Measurements from ENCODE around the gene KRT72.

Gene KRT72

DNA sequence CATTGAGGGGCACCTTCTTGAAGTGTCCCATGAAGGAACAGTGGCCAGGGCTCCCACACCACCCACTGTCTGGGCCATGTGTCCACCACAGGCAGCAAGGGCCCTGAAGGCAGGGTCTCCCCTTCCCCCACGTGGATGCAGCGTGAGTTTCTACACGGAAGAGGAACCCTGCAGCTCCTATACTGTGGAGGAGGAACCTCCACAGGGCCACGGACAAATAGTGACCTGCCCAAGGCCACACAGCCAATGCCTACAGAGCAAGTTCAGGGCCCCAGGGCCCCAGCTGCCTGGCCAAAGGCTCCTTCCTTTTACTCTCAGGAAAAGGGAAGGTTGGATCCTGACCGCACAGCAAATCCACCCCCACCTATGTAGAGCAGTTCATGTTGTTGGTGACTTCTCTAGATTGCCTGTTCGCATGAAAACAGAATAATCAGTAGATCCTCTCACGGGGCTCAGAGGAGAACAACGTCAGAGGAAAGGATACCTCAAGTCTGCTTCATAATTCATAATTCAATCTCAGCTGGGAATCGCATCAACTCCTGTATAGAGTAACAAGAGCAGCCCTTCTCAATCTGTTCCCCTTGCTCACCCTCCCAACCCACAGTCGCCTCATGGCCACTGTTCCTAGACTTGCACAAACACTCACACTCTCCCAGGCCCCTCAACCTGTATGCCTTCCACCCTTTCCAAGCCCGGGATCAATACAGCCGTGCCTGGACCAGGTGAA lies 28.2 kb upstream of the KRT72 start:
- DNase-seq, result no peak

DNA sequence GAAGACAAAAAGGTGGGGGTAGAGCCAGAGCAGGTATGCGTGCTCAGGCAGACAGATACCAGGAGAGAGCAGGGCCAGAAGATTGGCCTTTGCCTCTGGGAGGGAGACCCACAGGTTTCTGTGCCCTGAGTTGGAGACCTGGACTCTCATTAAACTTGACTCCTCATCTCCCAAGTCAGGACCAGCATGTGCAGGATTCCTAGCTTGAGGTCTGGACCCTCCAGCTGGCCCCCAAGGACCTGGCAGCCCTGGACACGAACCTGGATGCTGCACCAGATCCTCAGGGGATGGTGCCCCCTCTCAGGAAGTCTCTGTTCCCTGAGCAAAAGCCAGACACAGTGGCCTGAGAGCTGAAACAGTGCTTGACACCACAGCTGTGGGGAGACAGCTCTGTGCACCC lies 27.6 kb upstream of the KRT72 start:
- no peak for DNase-seq

DNA sequence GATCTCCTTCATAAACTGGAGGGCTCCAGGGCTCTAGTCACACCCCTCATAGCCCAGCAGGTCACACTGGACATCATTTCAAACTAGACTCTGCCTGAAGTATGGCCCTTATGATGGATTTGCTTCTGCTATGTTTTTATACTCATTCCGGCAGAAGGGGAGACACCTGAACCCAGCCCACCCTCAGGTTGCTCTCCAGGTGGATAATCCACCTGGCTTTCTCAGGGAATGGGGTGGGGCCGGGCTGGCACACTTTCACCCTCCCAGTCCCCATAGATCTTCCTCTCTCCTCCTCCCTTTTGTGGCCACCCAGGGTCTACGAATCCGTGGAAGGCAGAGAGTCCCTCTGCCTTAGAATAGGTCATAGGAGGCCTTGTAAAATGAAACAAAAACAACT lies 26.8 kb upstream of the KRT72 start:
- DNase-seq, result no peak

DNA sequence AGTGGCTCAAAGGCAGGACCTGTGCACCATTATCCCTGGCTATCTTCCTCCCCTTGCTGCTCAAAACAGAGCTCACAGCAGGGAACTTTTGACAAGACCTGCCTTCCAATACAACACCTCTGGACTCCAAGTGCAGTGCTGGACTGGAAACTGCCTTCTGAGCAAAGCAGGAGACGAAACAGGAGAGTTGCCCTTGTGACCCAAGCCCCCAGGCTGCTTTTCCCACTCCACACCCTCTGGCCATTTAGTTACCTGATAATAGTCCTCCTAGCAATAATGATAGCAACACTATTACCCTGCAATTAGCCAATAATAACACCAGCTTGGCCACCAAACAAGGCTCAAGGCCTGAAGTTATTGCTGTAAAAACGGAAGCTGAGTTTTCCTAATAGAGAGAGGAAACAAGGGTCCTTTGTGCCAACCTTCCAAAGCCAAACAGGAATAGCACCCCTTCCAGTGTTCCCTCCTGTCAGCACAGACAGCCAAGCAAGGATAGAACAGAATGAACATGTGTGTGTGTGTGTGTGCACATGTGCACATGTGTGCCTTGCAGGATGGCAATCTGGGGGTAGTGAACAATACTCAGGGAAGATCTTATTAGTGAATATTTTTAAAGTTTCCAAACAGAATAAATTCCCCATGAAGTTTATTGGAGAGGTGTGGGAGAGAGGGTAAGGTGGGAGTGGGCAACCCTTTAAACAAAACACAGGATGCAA lies 26.3 kb upstream of the KRT72 start:
- no peak for DNase-seq

DNA sequence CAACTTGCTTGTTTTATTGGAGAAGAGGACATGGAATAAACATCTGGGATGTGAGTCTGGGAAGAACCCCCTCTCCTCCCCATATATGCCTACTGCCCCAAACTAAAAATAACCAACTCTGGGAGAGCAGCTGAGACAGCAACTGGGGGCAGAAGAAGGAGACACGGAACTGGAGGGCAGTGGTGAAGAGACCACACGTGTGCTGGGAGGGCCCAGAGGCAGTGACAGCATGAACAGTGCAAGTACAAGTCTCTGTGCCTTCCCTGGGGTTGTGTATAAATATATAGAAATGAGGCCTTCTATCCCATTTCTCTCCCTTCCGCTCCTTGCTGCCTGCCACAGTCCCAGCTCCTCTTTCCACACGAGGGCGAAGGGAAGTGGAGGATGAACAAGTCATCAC lies 21.1 kb upstream of the KRT72 start:
- no peak for DNase-seq

DNA sequence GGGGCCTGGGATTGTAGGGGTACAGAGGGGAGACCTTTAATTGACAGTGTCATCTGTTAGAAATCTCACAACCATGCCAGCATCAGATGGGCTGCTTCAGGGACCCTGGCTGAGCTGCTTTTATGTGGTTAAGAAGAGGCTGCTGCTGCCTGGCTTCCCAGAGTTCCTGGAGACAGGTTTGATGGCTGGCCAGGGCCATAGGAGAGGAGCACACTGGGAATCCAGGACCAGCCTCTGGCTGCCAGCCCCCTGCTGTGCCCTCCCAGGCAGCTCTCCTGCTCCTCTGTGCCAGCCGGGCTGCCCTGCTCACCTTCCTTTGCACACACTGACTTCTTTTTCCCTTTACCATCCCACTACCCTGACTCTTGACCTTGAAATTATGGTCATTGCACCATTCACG lies 17.6 kb upstream of the KRT72 start:
- no peak for DNase-seq

DNA sequence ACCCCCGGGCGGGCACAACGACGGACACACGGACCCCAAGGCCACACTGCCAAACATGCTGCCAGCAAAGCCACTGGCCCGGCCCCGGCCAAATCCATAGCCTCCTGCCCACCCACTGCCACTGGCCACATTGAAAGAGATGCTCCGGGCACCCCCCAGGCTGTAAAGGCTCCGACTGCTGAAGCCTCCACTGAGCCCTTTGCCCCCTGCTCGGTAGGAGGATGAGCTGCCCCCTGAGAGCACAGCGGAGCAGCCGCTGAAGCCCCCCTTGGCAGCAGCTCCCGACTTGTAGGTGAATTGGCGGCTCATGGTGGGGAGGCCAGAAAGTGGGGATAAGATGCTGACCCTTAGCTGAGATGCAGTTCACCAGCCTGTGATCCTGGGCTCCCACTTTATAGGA lies 17.0 kb upstream of the KRT72 start, which contains the start of gene KRT73:
TSS of gene KRT73 (minus strand) at position 344 of the 400 bp plus-strand sequence. CDS start at position 309, 35 bp downstream.
- no peak for DNase-seq

DNA sequence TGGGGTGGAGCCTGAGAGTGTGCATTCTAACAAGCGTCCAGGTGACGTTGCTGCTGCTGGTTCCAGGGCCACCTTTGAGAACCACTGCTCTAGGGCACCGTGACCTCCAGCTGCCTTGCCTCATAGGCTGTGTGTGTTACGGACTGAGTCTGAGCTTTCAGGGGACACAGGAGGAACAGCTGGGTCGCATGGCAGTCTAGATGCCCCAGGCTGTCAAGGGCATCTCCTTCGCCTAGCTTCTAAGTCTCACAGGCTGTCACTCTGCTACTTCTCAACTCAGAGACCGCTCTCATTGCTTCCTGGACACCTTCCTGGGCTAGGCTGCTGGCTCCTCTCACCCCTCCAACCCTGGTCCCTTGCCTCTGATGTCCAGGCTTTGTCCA lies 16.1 kb upstream of the KRT72 start:
- no peak for DNase-seq

DNA sequence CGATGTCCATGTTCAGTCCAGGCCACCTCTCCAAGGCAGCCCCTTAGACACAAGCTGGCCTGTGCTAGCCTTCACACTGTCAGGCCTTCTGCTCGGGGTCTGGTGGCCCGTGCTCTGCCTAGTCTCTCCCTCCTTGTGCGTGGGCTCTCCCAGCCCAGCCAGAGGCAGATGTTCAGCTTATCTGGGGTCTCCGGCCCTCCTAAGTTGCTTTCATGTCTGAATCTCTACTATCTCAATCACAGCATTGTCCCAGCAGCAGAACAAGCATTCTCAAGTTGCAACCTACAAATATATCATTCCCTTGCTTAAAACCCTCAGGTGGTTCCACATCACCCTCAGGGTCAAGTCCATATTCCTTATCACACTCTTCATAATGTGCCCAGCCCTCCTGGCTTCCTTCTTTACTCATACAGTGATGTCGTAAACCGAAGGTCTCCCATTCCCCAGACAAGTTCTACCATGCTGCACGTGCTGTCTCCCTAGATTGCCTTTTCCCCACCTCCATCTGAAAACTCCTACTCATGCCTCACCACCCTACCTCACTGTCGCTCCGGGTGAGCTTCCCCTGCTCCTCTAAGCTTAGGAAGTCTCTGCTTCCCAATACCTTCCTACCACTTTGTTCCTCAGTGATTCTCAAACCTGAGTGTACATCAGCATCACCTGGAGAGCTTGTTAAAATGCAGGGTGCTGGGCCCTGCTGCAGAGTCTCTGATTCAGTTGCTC lies 15.6 kb upstream of the KRT72 start:
- DNase-seq, result no peak

DNA sequence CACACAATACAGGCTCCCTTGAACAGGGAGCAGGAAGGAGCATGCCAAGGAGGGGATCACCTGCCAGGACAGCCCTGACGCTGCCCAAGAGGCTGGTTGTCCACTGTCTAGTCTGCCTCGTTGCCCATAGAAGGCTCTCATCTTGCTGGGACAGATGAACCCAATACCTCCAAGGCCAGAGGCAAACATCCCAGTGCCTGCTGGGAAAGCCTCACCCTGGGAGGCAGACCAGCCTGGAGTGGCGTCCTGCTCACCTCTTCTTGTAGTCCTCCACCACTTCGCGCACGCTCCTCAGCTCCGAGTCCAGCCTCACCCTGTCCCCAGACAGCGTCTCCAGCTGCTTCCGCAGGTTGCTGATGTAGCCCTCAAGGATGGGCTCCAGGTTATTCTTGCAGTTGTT lies 14.6 kb upstream of the KRT72 start:
- no peak for DNase-seq

DNA sequence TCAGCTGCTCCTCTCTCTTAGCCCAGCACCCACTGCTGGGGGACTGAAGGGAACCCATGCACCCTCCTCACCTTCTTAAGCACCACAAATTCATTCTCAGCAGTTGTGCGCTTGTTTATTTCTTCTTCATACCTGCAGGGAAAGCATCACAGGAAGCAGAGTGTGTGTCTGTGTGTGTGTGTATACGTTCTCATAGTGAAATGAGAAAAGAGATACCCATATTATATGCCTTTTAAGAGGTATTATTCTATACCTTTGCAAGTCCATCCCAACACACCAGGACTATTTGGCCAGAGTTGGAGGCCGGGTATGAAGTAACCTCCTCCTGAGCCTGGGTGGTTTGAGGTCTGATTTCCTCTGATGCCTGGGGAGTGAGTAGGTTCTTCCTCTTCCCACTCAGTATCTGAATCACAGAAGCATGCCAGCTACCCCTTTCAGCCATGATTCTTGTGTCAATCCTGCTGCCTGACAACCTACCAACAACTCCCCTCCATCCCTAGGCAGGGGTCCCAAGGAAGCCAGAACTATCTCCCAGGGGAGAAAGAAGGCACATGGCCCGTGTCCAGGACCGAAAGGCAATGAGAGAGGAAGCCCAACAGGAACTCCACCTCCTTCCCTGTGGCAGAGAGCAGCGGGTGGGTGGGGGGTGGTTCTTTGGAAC lies 14.1 kb upstream of the KRT72 start:
- DNase-seq, result no peak

DNA sequence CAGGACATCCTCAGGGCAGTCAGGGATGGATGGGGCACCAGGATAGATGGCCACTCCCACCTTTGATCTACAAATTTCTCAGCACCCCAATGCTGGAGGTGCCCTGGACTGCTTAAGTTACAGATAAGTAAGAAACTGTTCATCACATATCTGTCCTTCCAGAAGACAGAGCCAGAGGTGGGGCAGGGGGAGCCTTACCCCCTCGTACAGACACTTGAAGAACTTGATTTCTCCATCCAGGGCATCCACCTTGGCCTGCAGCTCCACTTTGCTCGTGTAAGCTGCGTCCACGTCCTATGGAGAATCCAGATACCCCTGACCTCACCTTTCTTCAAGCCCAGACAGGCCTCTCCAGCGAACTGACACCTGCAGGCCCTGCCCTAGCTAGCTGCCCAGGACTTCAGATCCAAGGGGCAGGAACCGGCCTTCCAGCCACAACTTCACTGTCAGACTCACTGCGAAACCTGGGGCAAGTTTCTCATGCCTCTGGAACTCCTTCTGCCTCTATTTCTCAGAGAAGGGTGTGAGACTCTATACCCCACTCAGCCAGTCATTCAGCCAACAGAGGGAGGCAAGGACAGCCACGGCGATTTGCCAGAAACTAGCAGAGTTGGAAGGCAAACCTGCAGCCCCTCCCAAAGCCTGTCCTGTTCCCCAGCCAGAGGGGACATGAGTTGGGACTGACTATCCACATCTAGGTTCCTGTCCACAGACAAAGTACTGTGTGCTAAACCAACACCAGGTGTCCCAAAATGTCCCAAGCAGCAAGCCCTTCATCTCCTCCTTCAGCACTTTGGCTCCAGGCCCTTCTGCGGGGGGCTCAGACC lies 13.3 kb upstream of the KRT72 start:
- DNase-seq, result no peak

DNA sequence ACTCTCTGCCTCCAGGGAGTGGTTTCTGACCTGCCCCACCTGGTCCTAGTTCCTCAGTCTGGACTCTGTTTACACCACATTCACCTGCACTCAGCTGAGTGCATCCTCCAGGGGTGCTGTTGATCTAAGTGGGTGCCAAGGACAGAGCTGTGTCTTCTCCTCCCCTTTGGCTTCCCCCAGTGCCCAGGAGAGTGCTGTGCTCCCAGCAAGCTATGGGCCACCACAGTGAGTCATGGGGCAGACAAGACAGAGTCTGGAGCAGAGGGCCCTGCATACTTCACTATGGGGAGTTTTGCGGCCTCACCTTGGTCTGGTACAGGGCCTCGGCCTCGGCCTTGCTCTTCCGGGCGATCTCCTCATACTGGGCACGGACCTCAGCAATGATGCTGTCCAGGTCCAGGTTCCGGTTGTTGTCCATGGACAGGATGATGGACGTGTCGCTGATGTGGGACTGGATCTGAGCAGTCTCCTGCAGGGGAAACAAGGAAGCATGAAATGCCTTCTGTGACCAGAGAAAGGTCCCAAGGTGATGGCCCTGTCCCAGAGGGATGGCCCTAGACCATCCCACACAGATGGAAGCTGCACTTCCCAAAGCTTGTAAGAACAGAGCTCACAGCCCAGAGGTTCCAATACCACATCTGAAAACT lies 12.2 kb upstream of the KRT72 start:
- DNase-seq, result no peak

DNA sequence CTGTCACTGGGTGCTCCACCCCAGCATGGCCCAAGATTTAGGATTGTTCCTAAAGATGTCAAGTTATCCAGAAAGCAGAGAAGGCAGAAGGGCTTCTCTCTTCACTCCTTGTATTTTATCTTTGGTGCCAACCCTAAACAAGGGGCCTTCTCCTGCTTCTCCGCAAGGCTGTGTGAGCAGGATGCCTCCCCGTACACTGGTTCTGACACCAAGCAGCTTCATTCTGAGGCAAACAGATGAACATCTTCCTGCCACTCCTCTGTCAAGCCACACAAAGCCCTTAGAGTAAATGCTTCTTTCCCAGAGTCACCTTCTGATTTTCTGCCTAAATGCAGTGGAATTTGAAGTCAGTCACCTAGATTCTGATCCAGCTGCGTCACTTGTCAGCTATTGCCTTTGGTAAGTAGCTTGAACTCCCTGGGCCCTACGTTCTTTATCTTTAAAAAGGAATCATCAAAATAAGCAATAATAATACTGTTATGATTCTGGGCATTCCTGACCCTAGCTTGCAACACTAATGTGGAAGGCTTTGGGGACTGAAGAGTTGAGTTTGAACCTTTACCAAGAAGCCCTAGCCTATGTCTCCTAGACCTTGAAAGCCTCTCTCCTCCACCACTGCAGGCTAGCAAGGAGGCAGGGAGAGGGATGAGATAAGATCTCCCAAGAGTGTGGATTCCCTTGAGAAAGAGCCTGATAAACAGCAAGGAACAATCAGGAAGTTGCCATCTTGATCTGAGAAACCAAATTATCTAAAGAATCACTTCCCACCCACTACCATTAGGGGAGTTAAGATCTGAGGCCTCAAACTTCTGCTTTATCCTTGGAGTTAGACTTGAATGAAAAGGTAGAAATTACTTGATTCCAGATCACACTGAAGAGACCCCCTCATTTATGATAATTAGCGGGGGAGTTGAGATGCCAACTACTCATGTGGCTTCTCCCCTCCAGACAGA lies 11.4 kb upstream of the KRT72 start:
- no peak for DNase-seq

DNA sequence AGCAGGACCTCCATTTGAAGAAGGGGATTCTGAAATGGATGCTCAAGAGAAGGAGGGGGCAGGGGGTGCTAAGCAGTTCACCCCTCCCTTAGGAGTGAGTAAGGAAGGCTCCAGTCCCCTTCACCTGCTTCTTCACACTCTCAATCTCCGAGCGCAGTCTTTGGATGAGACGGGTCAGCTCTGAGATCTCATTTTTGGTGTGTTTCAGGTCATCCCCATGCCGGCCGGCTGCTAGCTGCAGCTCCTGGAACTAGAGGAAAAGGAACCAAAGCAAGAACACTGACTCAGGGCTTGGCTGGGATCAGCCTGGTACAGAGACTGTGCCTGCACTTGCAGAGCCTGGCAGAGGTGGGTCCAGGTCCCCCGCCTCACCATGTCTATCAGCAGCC lies 9.8 kb upstream of the KRT72 start:
- DNase-seq, result no peak

DNA sequence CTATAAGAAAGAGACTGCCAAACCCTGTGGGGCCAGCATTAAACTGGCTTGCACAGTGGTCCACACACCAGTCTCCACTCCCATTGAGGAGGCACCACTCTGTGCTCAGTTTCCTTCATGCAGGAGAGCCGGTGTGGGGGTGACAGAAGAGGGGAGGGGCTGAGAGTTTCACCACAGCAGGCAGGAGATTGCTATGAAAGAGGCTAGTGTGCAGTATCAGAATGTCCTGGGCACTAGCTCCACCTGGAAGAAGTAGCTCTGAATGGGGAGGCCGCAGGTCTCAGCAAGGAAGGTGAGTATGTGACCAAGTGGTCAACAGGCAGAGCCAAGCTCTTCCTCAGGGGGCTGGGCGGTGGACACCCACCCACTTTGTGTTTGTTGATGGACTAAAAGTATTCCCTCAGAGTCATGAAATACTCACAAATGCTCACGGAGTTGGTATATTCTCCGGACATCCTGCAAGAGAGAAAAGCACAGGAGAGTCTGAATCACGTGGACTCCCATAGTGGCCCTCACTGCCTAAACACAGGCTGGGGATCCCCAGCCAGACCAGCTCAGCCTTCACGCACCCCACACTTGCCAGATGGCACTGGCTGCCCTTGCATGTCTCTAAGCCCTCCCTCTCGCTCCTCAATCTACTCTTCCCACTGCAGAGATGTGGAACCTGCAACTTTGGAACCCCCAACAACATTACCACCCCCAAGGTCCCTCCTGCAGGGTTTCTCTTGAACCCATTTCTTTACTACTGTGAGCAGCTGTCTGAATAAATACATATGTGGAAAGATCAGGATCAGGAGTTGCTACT lies 7.8 kb upstream of the KRT72 start:
- no peak for DNase-seq

DNA sequence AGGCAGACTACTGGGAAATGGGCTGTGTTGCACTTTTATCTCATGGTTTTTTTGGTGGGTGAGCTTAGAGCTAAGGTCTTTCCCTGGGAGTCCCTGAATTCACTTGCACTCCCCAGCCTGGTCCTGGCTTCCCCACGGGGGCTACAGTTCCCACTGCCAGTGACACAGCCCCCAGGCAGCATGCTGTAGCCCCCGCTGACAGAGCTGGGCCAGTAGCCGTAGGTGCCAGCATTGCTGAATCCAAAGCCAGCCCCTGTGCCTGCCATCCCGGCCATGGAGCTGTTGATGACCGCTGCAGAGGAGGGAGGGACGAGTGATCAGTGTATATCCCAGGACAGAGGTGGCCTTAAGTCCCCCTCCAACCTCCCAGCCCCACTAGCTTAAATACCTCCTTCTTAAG lies 6.9 kb upstream of the KRT72 start:
- DNase-seq, result no peak

DNA sequence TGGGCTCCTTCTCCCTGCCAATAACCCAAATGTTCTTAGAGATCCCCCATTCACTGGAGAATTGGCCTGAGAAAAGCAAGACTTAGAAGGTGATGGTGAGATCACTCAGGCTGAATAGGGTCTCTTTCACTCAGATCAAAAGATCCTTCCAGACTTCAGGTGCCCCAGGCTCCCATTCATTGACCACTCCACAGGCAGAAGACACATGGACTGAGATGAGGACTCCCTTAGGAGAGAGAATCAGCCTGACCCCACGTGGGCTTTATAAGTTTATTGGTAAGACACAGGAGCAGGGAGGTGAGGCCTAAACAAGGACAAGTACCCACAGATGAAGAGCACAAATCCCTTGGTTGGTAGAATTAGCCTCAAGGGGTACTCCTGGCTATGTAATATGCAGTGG lies 6.1 kb upstream of the KRT72 start:
- DNase-seq, result no peak

DNA sequence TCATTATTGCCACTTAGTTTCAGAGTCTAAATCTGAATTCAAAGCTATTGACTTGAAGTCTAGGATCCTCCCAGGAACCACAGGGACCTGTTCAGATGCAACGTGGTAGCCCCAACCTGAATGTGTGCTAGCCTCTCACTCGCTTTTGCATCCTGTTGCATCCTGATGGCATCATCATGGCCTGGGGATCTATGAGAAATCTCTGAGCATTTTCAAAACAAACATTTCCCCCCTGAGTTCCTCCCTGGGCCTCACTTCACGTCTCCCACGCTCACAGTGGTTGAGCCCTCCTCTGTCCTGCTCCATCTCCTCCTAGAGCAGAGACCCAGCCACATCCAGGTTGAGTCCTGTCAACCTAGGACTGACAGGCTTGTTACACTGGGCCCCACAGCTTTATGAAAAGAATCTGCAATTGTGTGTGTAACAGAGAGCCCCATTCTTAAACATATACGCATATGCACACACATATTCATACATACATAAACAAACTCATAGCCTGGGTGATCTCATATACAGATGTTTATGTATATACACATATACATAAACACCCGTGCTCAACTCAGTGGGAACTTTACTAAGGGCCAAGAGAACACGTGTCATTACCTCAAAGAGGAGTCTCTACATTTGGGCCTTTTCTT lies 5.4 kb upstream of the KRT72 start:
- DNase-seq, result no peak

DNA sequence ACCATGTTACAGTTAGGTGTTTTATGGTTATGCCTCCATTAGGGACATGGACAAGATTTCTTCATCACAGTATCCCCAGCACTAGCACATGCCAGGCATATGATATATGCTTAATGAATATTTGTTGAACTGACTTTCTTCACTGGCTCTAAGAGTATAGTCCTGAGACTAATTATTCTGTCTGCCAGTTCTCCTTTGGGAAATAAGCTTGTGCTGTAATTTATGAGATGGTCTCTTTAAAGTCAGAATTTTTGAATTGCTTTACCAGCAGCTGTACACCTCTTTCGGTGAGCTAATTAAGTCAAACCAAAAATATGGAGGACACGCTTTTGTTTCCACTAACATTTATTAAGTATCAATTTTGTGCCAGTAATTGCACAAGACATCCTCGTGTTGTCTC lies 4.8 kb upstream of the KRT72 start:
- DNase-seq, result no peak

Measured in SHP77 treated with DMSO at 0.1 percent for 48 hours (cell line).